Mesothelial cell of epicardium (in vitro differentiated cells): ENCODE measurements around the gene VPS13A. TPM values are rescaled to one million over a fixed set of nuclear protein-coding genes. Genes with fewer than 3 reads are reported as not detected.

Experiments
- DNase-seq, 2 experiments: peaks; one replicate each; pipeline ENCODE4 v3.0.0; 2021; ENCODE audit warnings: low spot score in 2 of 2; ENCODE audit not compliant: unreplicated experiment in 2 of 2
- H3K27ac Mint-ChIP-seq: 2 replicates; pipeline ENCODE4 v1.8.0; 2021; ENCODE audit warnings: mixed read lengths
- H3K27me3 Mint-ChIP-seq: 2 replicates; pipeline ENCODE4 v1.8.0; 2021; ENCODE audit warnings: low read depth, mixed read lengths
- H3K36me3 Mint-ChIP-seq: 2 replicates; pipeline ENCODE4 v1.8.0; 2021; ENCODE audit warnings: mixed read lengths
- H3K4me1 Mint-ChIP-seq: 2 replicates; pipeline ENCODE4 v1.8.0; 2021; ENCODE audit warnings: mixed read lengths
- H3K4me3 Mint-ChIP-seq: 2 replicates; pipeline ENCODE4 v1.8.0; 2021; ENCODE audit warnings: mild to moderate bottlenecking, moderate library complexity, mixed read lengths
- H3K9me3 Mint-ChIP-seq: 2 replicates; pipeline ENCODE4 v1.8.0; 2021; ENCODE audit warnings: mixed read lengths
- total RNA-seq: library from RNA; stranded (reverse); gene quantifications from 3 replicates; pipeline ENCODE4 v1.2.1, GENCODE V29; 2021
- TF ChIP-seq, protein P1 (sequence below): fragments of 200-600 bp; sonication (generic); IDR thresholded peaks from one replicate; pipeline ENCODE4 v1.5.0; 2021; ENCODE audit warnings: antibody characterized with exemption; ENCODE audit not compliant: unreplicated experiment

The VPS13A gene
- total RNA-seq, 1 donor from 2014 or later: 42.1 TPM

DNA sequence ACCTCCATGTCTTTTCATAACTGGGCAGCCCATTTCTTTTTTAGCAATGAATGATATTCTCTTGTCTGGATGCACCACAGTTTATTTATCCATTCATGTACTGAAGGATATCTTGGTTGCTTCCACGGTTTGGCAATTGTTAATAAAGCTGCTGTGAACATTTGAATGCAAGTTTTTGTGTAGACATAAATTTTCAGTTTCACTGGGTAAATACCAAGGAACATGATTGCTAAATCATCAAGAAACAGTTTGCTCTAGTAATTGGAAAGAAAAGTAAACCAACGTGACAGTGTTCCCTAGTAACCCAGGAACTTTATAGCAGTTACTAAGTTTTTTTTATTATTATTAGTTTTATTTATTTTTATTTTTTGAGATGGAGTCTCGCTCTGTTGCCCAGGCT is 100.4 kb downstream of the VPS13A start:
- no peak overlapping the region for H3K27ac Mint-ChIP-seq
- H3K27me3 Mint-ChIP-seq: no peaks in the 10 kb centered on the region
- H3K4me3 Mint-ChIP-seq: no peak overlapping the region
- no peaks in the 10 kb centered on the region for H3K9me3 Mint-ChIP-seq
- DNase-seq: no peak
- TF ChIP-seq, protein P1, sequence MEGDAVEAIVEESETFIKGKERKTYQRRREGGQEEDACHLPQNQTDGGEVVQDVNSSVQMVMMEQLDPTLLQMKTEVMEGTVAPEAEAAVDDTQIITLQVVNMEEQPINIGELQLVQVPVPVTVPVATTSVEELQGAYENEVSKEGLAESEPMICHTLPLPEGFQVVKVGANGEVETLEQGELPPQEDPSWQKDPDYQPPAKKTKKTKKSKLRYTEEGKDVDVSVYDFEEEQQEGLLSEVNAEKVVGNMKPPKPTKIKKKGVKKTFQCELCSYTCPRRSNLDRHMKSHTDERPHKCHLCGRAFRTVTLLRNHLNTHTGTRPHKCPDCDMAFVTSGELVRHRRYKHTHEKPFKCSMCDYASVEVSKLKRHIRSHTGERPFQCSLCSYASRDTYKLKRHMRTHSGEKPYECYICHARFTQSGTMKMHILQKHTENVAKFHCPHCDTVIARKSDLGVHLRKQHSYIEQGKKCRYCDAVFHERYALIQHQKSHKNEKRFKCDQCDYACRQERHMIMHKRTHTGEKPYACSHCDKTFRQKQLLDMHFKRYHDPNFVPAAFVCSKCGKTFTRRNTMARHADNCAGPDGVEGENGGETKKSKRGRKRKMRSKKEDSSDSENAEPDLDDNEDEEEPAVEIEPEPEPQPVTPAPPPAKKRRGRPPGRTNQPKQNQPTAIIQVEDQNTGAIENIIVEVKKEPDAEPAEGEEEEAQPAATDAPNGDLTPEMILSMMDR: no peak
- H3K36me3 Mint-ChIP-seq: peaks cover 13% of the 10 kb centered on the region
- no peaks in the 10 kb centered on the region for H3K4me1 Mint-ChIP-seq

DNA sequence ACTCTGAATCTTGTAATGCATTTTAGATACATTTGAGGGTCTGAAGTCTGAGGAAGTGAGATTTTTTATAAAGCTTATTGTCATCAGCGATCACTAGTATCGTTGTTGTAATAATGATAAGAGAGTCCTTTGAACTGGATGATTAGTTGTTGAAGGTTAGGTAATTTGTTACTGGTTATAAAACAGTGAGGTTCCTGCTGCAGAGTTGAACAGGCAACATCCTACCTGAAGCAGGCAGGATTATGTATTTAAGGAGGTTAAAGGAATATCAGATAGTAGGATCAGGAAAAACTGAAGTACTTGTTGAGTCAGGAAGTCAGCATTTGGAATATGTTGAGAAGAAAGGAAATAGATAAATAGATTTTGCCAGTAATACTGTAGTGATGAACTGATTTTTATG is 106.7 kb downstream of the VPS13A start:
- TF ChIP-seq, protein P1: no peak
- H3K4me3 Mint-ChIP-seq: no peak overlapping the region
- no peak overlapping the region for H3K27ac Mint-ChIP-seq
- H3K27me3 Mint-ChIP-seq: no peaks in the 10 kb centered on the region
- peaks cover 13% of the 10 kb centered on the region for H3K9me3 Mint-ChIP-seq
- H3K36me3 Mint-ChIP-seq: peaks cover 27% of the 10 kb centered on the region
- peaks cover 5% of the 10 kb centered on the region for H3K4me1 Mint-ChIP-seq
- DNase-seq: no peak

DNA sequence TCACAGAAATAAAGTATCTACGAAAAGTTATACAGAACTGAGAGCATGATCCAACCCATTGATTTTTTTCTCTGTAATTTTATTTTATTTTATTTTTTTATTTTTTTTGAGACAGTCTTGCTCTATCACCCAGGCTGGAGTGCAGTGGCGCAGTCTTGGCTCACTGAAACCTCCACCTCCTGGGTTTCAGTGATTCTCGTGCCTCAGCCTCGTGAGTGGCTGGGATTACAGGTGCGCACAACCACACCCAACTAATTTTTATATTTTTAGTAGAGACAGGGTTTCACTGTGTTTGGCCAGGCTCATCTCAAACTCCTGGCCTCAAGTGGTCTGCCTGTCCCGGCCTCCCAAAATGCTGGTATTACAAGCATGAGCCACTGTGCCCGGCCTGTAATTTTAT is 107.3 kb downstream of the VPS13A start:
- Mint-ChIP-seq H3K9me3 (peaks cover 18% of the 10 kb centered on the region), H3K4me1 (peaks cover 5% of the 10 kb centered on the region), H3K36me3 (peaks cover 29% of the 10 kb centered on the region), H3K4me3 (no peak overlapping the region), H3K27ac (no peak overlapping the region), H3K27me3 (no peaks in the 10 kb centered on the region)
- TF ChIP-seq, protein P1: no peak
- DNase-seq: no peak

DNA sequence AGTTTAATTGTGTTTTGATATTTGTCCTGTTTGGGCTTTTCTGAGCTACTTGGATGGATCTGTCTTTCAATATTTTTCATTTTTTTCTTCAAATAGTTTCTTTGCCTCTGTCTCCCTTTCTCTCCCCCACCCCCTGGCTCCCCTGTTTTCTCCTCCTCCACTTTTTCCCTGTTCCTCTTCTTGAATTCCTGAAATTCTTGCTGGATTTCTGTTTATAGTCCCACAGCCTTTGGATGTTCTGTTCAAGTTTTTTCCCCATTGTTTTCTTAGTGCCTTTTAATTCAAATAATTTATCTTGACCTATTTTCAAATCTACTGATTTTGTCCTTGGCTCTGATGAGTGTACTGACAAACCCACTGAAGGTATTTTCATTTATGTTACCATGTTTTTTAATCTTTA is 113.0 kb downstream of the VPS13A start:
- TF ChIP-seq, protein P1: no peak
- no peak overlapping the region for H3K27ac Mint-ChIP-seq
- H3K27me3 Mint-ChIP-seq: no peaks in the 10 kb centered on the region
- DNase-seq: no peak
- H3K4me3 Mint-ChIP-seq: no peak overlapping the region
- peaks cover 9% of the 10 kb centered on the region for H3K4me1 Mint-ChIP-seq
- H3K9me3 Mint-ChIP-seq: peaks cover 18% of the 10 kb centered on the region
- peaks cover 29% of the 10 kb centered on the region for H3K36me3 Mint-ChIP-seq

DNA sequence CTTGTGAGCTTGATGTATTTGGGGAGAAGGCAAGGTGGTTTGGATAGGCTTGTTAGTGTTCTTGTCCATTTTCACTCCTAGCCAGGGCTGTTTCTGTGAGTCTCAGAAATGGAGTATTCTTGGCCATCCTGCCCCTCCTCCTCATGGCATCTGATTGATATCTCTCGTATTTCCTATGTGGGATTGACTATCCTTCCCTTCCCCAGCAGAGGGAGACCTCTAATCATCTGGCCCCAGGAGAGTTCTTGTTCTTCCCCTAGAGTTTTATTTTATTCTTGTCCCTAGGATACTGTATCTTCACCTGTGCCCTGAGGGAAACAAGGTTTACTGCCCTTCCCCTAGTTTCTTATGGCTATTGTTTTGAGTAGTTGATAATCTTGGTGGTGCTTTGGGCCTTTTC is 114.4 kb downstream of the VPS13A start:
- Mint-ChIP-seq H3K4me1 (peaks cover 9% of the 10 kb centered on the region), H3K36me3 (peaks cover 28% of the 10 kb centered on the region), H3K27ac (no peak overlapping the region), H3K4me3 (no peak overlapping the region), H3K27me3 (no peaks in the 10 kb centered on the region), H3K9me3 (peaks cover 18% of the 10 kb centered on the region)
- TF ChIP-seq, protein P1: no peak
- DNase-seq: no peak

DNA sequence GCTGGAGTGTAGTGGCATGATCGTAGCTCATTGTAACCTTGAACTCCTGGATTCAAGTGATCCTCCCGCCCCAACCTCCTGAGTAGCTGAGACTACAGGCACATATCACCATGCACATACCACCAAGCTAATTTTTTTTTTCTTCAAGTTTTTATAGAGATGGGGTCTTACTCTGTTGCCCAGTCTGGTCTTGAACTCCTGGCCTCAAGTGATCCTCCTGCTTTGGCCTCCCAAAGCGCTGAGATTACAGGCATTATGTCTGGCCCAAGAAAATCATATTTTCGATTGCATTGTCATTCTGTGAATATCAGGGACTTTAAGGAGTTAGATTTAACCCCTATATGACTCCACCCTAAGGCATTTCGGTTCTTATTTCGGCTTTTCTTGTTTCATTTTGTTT is 116.6 kb downstream of the VPS13A start:
- peaks cover 9% of the 10 kb centered on the region for H3K4me1 Mint-ChIP-seq
- DNase-seq: no peak
- H3K4me3 Mint-ChIP-seq: no peak overlapping the region
- peaks cover 5% of the 10 kb centered on the region for H3K9me3 Mint-ChIP-seq
- no peaks in the 10 kb centered on the region for H3K27me3 Mint-ChIP-seq
- TF ChIP-seq, protein P1: no peak
- H3K36me3 Mint-ChIP-seq: peaks cover 14% of the 10 kb centered on the region
- no peak overlapping the region for H3K27ac Mint-ChIP-seq
